Stimulated activated naive B cell treated with anti-CD40 and anti-IgM and Interleukin-4, amounts not matched to agents 10 μg/mL and 1 μg/mL and 100 μg/mL, for 72 hours (primary cell): ENCODE data around the gene DMAC2L.
A peak's percentile ranks its signal among the peaks of the same experiment; 100 is the strongest.
"Not testable (repeated sequence)": the region's sequence is repeated elsewhere in the genome, so short reads cannot be mapped to it uniquely, and the experiment has no call there.

ENCODE experiments used
- ATAC-seq, 2 donors: fragments of 150-1000 bp; cut with Tn5 transposase; replicated peaks; 2 replicates each; pipeline ENCODE4 v1.10.0; 2021; ENCODE audit warnings: moderate library complexity in 1 of 2
- DNase-seq: peaks from one replicate; pipeline ENCODE4 v3.0.0; 2021
- H3K27ac Mint-ChIP-seq: one replicate; pipeline ENCODE4 v1.8.0; 2022; ENCODE audit warnings: mild to moderate bottlenecking, mixed read lengths
- H3K27me3 Mint-ChIP-seq, 2 donors: one replicate each; pipeline ENCODE4 v1.8.0; 2022; ENCODE audit warnings: mixed read lengths in 2 of 2
- H3K36me3 Mint-ChIP-seq, 2 donors: one replicate each; pipeline ENCODE4 v1.8.0; 2022; ENCODE audit warnings: mixed read lengths in 2 of 2, mild to moderate bottlenecking in 1 of 2
- H3K4me1 Mint-ChIP-seq, 2 donors: one replicate each; pipeline ENCODE4 v1.8.0; 2022; ENCODE audit warnings: mixed read lengths in 2 of 2, mild to moderate bottlenecking in 1 of 2
- H3K4me3 Mint-ChIP-seq, 2 donors: one replicate each; pipeline ENCODE4 v1.8.0; 2022; ENCODE audit warnings: mild to moderate bottlenecking in 2 of 2, mixed read lengths in 2 of 2, moderate library complexity in 1 of 2
- H3K9me3 Mint-ChIP-seq, 2 donors: one replicate each; pipeline ENCODE4 v1.8.0; 2022; ENCODE audit warnings: mixed read lengths in 2 of 2, mild to moderate bottlenecking in 1 of 2

DMAC2L gene

DNA sequence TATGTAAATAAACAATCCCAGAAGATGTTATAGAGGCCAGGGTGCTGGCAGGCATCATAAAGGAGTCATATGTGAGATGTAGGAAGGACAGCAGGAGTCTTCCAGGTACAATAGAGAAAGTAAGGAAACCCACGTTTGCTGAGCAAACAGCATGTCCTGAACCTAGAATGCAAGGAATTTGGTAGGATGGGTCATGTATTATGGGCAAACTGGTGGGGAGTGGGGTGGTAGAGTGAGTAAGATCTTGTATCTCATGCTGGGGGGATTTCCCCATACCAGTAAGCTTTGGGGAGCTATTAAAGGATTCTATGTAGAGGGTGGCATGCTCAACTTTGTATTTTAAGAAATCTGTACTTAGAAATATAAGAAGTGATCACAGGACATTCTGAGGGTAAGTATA, 43.6 kb downstream of the DMAC2L start:
- no peaks in the 10 kb centered on the region for H3K9me3 Mint-ChIP-seq
- ATAC-seq (no peak), DNase-seq (no peak)
- H3K27ac Mint-ChIP-seq: no peak overlapping the region
- H3K4me3 Mint-ChIP-seq: no peak overlapping the region
- H3K4me1 Mint-ChIP-seq: peaks cover 1 to 4% of the 10 kb centered on the region in 2 donors
- peaks cover 31 to 37% of the 10 kb centered on the region in 2 donors for H3K36me3 Mint-ChIP-seq
- no peaks in the 10 kb centered on the region for H3K27me3 Mint-ChIP-seq

DNA sequence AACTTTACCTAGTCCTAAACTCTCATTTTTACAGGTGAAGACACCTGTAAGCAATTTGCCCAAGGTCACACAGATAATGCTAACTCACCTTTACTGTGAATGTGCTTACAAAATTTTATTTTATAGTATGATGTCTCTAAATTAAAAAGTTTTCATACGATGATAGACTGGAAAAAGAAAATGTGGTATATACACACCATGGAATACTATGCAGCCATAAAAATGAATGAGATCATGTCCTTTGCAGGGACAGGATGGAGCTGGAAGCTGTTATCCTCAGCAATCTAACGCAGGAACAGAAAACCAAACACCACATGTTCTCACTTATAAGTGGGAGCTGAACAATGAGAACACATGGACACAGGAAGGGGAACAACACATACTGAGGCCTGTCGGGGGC, 44.2 kb downstream of the DMAC2L start:
- not testable (repeated sequence) for H3K27me3 Mint-ChIP-seq, H3K4me3 Mint-ChIP-seq, DNase-seq, ATAC-seq, H3K4me1 Mint-ChIP-seq, H3K9me3 Mint-ChIP-seq, H3K27ac Mint-ChIP-seq
- H3K36me3 Mint-ChIP-seq: peaks cover 31 to 33% of the 10 kb centered on the region in 2 donors

DNA sequence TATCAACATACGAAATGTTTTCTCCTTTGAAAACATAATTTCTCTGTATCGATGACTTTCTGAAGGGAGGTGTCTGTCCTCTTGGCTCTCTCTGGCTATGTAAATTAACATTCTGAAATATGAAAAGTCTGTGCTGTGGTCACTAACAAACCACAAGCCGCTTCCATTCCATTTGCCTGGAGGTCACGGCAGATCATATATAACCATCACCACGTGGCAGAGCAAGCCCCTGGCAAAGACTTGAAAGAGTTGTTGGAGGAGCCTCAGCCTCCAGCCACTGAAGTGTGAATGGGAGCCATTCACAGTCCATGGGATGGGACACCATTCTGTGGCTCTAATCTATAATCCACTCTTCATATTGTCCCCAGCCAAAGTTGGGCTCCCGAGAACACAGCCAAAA, 45.0 kb downstream of the DMAC2L start:
- peaks cover 1 to 4% of the 10 kb centered on the region in 2 donors for H3K4me1 Mint-ChIP-seq
- no peaks in the 10 kb centered on the region for H3K9me3 Mint-ChIP-seq
- no peak overlapping the region for H3K27ac Mint-ChIP-seq
- no peak overlapping the region for H3K4me3 Mint-ChIP-seq
- no peaks in the 10 kb centered on the region for H3K27me3 Mint-ChIP-seq
- peaks cover 31 to 33% of the 10 kb centered on the region in 2 donors for H3K36me3 Mint-ChIP-seq
- no peak for DNase-seq
- ATAC-seq: no peak

DNA sequence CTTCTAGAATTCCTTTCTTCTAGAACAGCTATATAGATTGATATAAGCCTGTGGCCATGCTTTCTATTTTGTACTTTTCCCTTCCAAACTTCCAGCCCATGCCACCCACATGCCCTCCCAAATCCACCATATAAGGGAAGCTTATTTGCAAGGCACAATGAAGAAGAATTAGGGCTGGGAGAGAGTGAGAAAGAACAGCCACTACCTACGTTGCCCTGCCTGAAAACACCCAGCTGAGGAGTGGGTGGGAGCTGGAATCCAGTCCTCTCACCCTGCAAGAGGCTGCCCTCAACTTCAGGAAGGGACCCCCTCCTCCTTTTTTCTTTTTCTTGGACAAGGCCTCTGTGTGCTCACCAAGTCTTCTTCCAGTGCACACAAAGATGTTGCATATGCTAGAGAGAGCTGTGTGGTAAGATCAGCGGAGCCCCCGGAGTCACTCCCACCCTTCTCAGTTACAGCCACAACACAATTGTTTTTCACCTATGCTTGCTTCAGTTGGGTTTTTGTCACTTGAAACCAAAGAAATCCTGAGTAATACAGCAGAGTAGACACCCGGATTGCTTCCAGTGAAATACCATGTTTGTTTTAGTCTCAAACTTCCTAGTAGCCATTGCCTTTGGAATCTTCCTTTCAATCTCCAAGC, 45.8 kb downstream of the DMAC2L start:
- H3K9me3 Mint-ChIP-seq: peaks cover 0 to 4% of the 10 kb centered on the region in 2 donors
- no peaks in the 10 kb centered on the region for H3K27me3 Mint-ChIP-seq
- DNase-seq (no peak), ATAC-seq (no peak)
- no peak overlapping the region for H3K4me3 Mint-ChIP-seq
- peak overlapping the region; percentile 43 for H3K27ac Mint-ChIP-seq
- H3K36me3 Mint-ChIP-seq: peaks cover 35 to 39% of the 10 kb centered on the region in 2 donors
- peaks cover 5 to 7% of the 10 kb centered on the region in 2 donors for H3K4me1 Mint-ChIP-seq

DNA sequence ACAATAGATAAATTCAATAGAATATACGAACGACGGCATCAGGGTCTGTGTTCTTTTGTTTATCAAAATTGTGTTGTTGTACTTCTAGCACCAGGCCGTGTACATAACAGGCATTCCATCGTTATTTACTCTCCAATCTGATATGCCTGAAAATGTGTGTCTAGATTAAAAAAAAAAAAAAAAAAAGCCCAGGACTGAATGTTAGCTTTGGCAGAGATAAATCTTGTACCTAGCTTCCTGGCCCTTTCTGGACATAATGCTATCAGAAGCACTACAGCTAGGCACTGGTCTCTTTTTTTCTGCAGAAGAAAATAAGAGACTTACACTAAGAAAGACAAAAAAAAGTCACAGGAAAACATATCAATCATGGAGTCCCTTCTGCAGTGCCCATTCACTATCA, 47.5 kb downstream of the DMAC2L start:
- Mint-ChIP-seq H3K36me3 (peaks cover 33 to 36% of the 10 kb centered on the region in 2 donors), H3K9me3 (peaks cover 0 to 4% of the 10 kb centered on the region in 2 donors), H3K4me1 (peaks cover 15 to 17% of the 10 kb centered on the region in 2 donors), H3K27me3 (no peaks in the 10 kb centered on the region), H3K4me3 (no peak overlapping the region), H3K27ac (no peak overlapping the region)
- DNase-seq (no peak), ATAC-seq (no peak)

DNA sequence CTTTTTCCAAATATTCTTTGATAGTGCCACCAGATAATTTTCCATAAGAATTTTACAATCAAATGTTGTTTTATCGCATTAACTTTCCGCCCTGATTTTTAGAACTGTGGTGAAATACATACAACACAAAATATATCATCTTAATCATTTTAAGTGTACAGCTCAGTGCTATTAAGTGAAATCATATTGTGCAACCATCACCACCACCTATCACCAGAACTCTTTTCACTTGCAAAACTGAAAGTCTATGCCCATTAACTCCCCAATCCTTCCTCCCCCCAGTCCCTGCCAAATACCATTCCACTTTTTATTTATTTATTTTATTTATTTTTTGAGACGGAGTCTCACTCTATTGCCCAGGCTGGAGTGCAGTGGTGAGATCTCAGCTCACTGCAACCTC, 48.0 kb downstream of the DMAC2L start:
- no peak for ATAC-seq
- no peak overlapping the region for H3K4me3 Mint-ChIP-seq
- no peaks in the 10 kb centered on the region for H3K27me3 Mint-ChIP-seq
- H3K9me3 Mint-ChIP-seq: peaks cover 0 to 4% of the 10 kb centered on the region in 2 donors
- peaks cover 33 to 36% of the 10 kb centered on the region in 2 donors for H3K36me3 Mint-ChIP-seq
- H3K4me1 Mint-ChIP-seq: peaks cover 15 to 17% of the 10 kb centered on the region in 2 donors
- H3K27ac Mint-ChIP-seq: no peak overlapping the region
- DNase-seq: no peak

DNA sequence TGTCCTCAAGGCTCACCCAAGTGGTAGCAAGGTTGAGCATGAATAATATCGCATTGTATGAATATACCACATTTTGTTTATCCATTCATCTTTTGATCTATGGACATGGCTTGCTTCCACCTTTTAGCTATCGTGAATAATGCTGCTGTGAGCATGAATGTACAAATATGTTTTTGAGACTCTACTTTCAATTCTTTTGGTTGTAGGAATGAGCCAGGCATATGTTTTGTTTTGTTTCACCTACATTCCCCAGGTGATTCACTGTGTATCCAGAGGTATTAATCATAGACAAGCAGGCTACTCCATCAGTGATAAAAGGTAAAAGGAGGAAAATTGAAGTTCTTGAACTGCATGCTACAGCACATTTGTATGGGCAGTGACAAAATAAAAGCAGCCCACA, 48.7 kb downstream of the DMAC2L start:
- H3K4me1 Mint-ChIP-seq: peaks cover 15 to 17% of the 10 kb centered on the region in 2 donors
- H3K4me3 Mint-ChIP-seq: no peak overlapping the region
- DNase-seq (no peak), ATAC-seq (no peak)
- no peak overlapping the region for H3K27ac Mint-ChIP-seq
- H3K9me3 Mint-ChIP-seq: peaks cover 0 to 4% of the 10 kb centered on the region in 2 donors
- peaks cover 29 to 31% of the 10 kb centered on the region in 2 donors for H3K36me3 Mint-ChIP-seq
- H3K27me3 Mint-ChIP-seq: no peaks in the 10 kb centered on the region

DNA sequence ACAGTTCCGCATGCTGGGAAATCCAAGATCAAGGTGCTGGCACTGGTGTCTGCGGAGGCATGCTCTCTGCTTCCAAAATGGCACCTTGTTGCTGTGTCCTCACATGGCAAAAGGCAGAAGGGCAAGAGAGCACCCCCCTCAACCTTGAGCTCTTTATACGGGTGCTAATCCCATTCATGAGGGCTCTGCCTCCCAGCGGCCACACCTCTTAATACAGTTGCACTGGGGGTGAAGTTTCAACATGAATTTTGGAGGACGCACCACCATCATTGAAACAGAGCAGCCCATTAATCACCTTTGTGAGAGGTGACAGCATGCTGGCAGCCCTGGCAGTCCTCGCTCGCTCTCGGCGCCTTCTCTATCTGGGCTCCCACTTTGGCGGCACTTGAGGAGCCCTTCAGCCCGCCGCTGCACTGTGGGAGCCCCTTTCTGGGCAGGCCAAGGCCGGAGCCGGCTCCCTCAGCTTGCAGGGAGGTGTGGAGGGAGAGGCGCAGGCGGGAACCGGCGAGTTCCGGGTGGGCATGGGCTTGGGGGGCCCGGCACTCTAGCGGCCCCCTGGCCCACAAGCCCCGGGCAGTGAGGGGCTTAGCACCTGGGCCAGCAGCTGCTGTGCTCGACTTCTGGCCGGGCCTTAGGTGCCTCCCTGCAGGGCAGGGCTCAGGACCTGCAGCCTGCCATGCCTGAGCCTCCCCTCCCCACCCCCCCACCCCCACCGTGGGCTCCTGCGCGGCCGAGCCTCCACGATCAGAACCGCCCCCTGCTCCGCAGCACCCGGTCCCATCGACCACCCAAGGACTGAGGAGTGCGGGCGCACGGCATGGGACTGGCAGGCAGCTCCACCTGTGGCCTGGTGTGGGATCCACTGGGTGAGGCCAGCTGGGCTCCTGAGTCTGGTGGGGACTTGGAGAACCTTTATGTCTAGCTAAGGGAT, 49.6 kb downstream of the DMAC2L start:
- H3K36me3 Mint-ChIP-seq: peaks cover 25 to 28% of the 10 kb centered on the region in 2 donors
- not testable (repeated sequence) for H3K27me3 Mint-ChIP-seq, H3K4me3 Mint-ChIP-seq, DNase-seq, H3K27ac Mint-ChIP-seq, H3K9me3 Mint-ChIP-seq, ATAC-seq
- peaks cover 19 to 25% of the 10 kb centered on the region in 2 donors for H3K4me1 Mint-ChIP-seq

DNA sequence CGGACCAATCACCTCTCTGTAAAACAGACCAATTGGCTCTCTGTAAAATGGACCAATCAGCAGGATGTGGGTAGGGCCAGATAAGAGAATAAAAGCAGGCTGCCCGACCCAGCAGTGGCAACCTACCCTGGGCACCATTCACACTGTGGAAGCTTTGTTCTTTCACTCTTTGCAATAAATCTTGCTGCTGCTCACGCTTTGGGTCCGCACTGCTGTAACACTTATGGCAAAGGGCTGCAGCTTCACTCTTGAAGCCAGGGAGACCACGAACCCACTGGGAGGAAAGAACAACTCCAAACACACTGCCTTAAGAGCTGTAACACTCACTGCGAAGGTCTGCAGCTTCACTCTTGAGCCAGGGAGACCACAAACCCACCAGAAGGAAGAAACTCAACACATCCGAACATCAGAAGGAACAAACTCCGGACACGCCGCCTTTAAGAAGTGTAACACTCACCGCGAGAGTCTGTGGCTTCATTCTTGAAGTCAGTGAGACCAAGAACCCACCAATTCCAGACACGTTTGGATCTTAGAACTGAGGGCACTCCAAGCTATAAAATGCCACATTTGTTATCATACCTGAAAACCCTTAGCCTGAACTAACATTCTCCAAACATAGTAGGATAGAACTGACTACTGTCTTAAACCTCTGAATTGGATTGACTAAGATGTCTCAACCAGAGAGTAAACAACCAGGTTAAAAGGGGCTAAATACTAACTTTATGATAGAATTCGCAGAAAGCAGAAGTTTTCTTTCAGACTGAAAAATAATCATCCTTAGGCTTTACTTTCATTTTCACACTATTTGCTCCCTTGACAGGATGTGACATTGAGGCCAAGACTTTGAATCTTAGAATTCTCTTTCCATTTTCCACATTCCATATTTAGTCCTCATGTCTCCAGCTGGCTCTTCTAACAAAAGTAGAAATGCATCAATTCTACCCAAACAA, 50.9 kb downstream of the DMAC2L start:
- peak; percentile 46 for DNase-seq

DNA sequence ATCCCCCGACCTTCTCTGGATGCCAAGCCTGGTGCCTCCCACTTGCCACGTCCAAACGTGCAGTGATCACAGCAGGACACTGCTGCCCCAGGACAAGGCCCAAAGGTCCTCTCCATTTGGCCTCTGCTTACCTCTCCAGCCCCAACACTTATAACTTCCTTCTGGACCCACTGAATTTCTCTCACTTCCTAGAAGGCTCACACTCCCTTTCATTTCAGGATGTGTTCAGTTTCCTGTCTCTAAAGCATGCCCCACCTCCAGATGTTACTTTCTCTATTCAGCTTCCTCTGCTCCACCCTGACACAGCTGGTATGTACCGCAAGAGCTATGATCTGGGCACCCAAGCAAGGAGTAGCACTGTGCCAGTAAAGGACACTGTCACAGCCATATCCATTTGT, 51.6 kb downstream of the DMAC2L start:
- Mint-ChIP-seq H3K27me3 (no peaks in the 10 kb centered on the region), H3K4me3 (peak overlapping the region; percentile 85 to 87), H3K27ac (peak overlapping the region; percentile 85), H3K4me1 (peaks cover 23 to 30% of the 10 kb centered on the region in 2 donors), H3K9me3 (peaks cover 0 to 4% of the 10 kb centered on the region in 2 donors), H3K36me3 (peaks cover 8 to 11% of the 10 kb centered on the region in 2 donors)
- ATAC-seq (peak; percentile 99), DNase-seq (peak; percentile 64)

More for the DNA sequence above, 50.9 kb downstream of the DMAC2L start:
- ATAC-seq: peak; percentile 22 to 34
- Mint-ChIP-seq H3K27me3 (no peaks in the 10 kb centered on the region), H3K4me3 (peak overlapping the region; percentile 85 to 87), H3K9me3 (peaks cover 0 to 4% of the 10 kb centered on the region in 2 donors), H3K36me3 (peaks cover 13 to 15% of the 10 kb centered on the region in 2 donors), H3K4me1 (peaks cover 23 to 30% of the 10 kb centered on the region in 2 donors), H3K27ac (peak overlapping the region; percentile 85)

DNA sequence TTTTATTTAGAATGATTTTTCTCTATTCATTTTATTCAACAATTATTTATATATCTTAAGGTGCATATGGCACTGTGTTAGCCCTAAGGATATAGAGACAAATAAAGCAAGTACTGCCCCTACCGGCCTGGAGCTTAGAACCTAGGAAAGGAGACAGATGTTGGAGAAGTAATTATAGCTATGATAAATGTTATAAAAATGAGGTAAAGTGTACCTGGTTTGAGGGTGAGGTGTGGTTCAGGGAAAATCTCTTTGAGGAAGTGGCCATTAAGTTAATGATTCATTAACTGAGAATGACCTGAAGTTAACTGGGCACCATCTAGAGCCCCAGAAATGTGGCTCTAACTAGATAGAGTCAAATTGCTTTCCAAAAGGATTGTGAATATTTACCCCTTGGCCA, 52.7 kb downstream of the DMAC2L start:
- no peak overlapping the region for H3K4me3 Mint-ChIP-seq
- H3K9me3 Mint-ChIP-seq: peaks cover 0 to 4% of the 10 kb centered on the region in 2 donors
- H3K4me1 Mint-ChIP-seq: peaks cover 23 to 30% of the 10 kb centered on the region in 2 donors
- DNase-seq: no peak
- H3K27me3 Mint-ChIP-seq: no peaks in the 10 kb centered on the region
- no peak overlapping the region for H3K27ac Mint-ChIP-seq
- ATAC-seq: no peak
- H3K36me3 Mint-ChIP-seq: peaks cover 4 to 11% of the 10 kb centered on the region in 2 donors

DNA sequence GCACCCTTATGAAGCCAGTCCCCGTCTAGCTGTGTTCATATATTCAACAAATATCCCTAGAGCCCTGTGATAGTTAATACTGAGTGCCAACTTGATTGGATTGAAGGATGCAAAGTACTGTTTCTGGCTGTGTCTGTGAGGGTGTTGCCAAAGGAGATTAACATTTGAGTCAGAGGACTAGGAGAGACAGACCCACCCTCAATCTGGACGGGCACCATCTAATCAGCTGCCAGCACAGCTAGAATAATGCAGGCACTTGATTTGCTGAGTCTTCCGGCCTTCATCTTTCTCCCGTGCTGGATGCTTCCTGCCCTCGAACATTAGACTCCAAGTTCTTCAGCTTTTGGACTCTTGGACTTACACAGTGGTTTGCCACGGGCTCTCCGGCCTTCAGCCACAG, 53.4 kb downstream of the DMAC2L start:
- H3K36me3 Mint-ChIP-seq: peaks cover 4 to 14% of the 10 kb centered on the region in 2 donors
- H3K27ac Mint-ChIP-seq, H3K9me3 Mint-ChIP-seq, DNase-seq, H3K27me3 Mint-ChIP-seq, ATAC-seq, H3K4me3 Mint-ChIP-seq: not testable (repeated sequence)
- peaks cover 22 to 30% of the 10 kb centered on the region in 2 donors for H3K4me1 Mint-ChIP-seq

DNA sequence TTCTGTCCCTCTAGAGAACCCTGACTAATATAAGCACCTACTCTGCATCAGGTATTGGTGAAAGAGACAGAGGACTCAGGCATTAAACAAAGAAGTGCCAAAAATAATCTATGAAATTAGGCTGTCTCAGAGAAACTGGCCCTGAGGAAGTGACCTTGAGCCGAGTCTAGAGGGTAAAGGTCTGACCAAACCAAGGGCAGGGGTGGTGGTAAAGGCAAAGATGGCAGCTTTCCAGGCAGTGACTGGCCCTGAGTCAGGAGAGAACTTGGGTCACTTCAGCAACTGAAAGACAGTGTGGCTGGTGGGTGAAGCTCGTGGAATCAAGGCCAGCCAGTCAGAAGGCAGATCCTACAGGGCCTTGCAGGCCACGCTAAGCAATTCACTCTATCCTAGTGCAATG, 54.0 kb downstream of the DMAC2L start:
- DNase-seq: no peak
- Mint-ChIP-seq H3K36me3 (peaks cover 4 to 14% of the 10 kb centered on the region in 2 donors), H3K4me1 (peaks cover 22 to 30% of the 10 kb centered on the region in 2 donors), H3K9me3 (peaks cover 0 to 6% of the 10 kb centered on the region in 2 donors), H3K27ac (no peak overlapping the region), H3K27me3 (no peaks in the 10 kb centered on the region), H3K4me3 (no peak overlapping the region)
- ATAC-seq: no peak

DNA sequence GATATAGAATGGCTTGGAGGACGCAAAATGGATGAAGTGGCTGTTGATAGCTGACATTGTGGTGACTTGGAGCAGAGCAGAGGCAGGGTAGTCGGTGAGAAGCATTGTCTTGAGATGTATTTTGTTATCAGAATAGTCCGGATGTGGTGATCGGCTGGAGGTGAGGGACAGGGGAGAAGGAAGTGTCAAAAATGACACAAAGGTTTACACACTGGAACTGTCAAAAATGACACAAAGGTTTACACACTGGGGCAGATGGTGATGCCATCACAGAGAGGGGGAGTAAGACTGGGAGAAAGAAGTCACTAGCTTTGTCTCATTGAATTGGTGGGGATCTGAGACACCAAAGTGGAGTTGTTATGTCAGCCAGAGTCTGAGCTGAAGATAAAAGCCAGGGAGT, 54.5 kb downstream of the DMAC2L start:
- Mint-ChIP-seq H3K4me3 (no peak overlapping the region), H3K27ac (no peak overlapping the region), H3K36me3 (peaks cover 4 to 14% of the 10 kb centered on the region in 2 donors), H3K9me3 (peaks cover 0 to 6% of the 10 kb centered on the region in 2 donors), H3K4me1 (peaks cover 22 to 30% of the 10 kb centered on the region in 2 donors), H3K27me3 (no peaks in the 10 kb centered on the region)
- DNase-seq: no peak
- no peak for ATAC-seq
